ENCODE results near the gene ERGIC1. TPM values are rescaled to one million over a fixed set of nuclear protein-coding genes. Genes with fewer than 3 reads are reported as not detected.

The ERGIC1 gene
- polyA plus RNA-seq, 3 donors: 66.5 to 123 (median 119) TPM

DNA sequence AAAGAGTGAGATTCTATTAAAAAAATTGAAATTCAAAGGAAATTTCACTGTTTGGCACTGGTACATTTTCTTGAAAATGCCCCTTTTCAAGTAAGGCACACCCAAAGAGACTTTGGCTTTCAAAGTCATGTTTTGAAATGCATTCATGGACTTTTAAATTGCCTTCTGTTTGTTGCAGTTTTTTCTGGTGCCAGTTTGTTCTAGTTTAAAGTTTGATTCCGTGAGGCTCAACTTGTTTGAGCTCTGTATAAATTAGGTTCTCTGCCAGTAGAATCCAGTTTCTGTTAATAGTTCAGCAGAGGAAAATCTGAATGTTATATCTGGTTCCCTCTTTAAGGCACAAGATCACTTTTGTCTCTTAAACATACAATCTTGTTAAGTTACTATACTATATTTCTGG, 165.9 kb downstream of the ERGIC1 start:
- no peak overlapping the region for H3K27ac ChIP-seq (ENCODE audit: low read depth, low read length)
- WGBS, 3 donors: 43 to 74% (median 50%) methylated on average over 1 of the region's 1 CpG

GRCh38 chr5:173001229-173001841, 167.3 kb downstream of the ERGIC1 start:
- H3K27ac ChIP-seq (ENCODE audit: low read depth, low read length): no peak overlapping the region
- 66 to 85% (median 72%) methylated on average over 9 of the region's 9 CpGs for WGBS, 3 donors

Other genes with a start within 250 kb of the ERGIC1 start
- 10 to 100 TPM in 2 of 3 donors, 1 to 10 TPM in 1; 3.7 to 17.5 (median 12.8) TPM for gene NEURL1B, start 193.0 kb upstream of the ERGIC1 start, polyA plus RNA-seq
- 1,000 to 10,000 TPM in 1 of 3 donors, 100 to 1,000 TPM in 2; 163 to 1,279 (median 758) TPM for gene DUSP1, start 63.1 kb upstream of the ERGIC1 start, polyA plus RNA-seq
- gene RPL26L1, start 125.2 kb downstream of the ERGIC1 start, polyA plus RNA-seq: 10 to 100 TPM; 29.3 to 46.7 (median 45.1) TPM
- gene ATP6V0E1, start 149.5 kb downstream of the ERGIC1 start, polyA plus RNA-seq: 100 to 1,000 TPM; 145 to 323 (median 287) TPM
- 10 to 100 TPM in 1 of 3 donors, 1 to 10 TPM in 2; 3.0 to 10.7 (median 5.5) TPM for gene CREBRF, start 222.1 kb downstream of the ERGIC1 start, polyA plus RNA-seq

Data from adipose tissue (tissue), 3 donors.